SU-DHL-6 (cell line): ENCODE data around the gene MAML2.

Experiments used
- EZH2phosphoT487 ChIP-seq: fragments of 200-600 bp; sonication (generic), shearing (Covaris generic); conservative IDR thresholded peaks from 2 replicates; pipeline ENCODE4 v1.6.1; 2018; ENCODE audit warnings: mild to moderate bottlenecking, antibody characterized with exemption, low read length, moderate library complexity, mixed read lengths
- TF ChIP-seq, protein P1 (sequence below): fragments of 200-600 bp; sonication (generic); IDR thresholded peaks from one replicate; pipeline ENCODE4 v1.5.1; 2017; ENCODE audit warnings: antibody characterized with exemption, mild to moderate bottlenecking, low read length, moderate library complexity; ENCODE audit not compliant: insufficient read depth, poor library complexity, severe bottlenecking

DNA sequence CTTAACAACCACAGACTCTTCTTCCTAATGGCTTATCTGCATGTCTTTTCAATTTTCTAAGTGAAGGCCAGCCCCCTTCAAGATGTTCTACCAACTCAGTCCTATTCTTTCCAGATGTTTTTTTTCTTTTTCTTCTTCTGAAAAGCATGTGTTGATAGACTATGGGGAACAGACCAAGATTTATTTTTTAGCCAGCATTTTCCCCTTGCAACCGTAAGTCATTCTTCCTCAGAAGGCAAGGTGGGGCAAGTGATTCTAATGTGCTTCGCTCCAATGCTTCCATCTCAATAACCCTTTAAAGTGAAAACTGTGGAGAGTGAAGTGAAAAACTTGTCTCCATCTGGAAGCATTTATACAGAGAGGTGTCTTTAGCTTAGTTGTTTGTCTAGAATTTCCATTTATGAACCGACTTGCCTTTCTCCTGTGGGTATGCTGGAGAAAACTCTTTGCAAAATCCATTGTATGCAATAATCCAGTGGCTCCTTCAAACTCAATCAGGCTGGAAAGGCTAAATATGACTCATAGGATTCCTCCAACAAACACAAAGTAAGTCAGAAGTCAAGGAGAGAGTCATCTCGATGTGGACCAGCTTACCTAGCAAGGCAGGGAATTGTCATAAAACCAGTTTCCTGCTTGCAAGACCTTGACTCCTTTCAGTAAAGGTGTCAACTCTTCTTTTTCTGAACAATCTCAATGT lies 83.7 kb downstream of the MAML2 start:
- TF ChIP-seq, protein P1, sequence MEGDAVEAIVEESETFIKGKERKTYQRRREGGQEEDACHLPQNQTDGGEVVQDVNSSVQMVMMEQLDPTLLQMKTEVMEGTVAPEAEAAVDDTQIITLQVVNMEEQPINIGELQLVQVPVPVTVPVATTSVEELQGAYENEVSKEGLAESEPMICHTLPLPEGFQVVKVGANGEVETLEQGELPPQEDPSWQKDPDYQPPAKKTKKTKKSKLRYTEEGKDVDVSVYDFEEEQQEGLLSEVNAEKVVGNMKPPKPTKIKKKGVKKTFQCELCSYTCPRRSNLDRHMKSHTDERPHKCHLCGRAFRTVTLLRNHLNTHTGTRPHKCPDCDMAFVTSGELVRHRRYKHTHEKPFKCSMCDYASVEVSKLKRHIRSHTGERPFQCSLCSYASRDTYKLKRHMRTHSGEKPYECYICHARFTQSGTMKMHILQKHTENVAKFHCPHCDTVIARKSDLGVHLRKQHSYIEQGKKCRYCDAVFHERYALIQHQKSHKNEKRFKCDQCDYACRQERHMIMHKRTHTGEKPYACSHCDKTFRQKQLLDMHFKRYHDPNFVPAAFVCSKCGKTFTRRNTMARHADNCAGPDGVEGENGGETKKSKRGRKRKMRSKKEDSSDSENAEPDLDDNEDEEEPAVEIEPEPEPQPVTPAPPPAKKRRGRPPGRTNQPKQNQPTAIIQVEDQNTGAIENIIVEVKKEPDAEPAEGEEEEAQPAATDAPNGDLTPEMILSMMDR = no peak
- no peak for TF ChIP-seq EZH2phosphoT487
